PC-9 (cell line): ENCODE results near the gene CDCA5. TPM values are rescaled to one million over a fixed set of nuclear protein-coding genes. Genes with fewer than 3 reads are reported as not detected.

Source experiments
- BruUV-seq: library from RNA; stranded (reverse); fragments of 400-500 nt; replicated peaks from 2 replicates; lab custom pipeline; 2021; lab: Mats Ljungman, UMichigan
- CTCF ChIA-PET: fragments of 300-600 bp; sonication (Branson Sonifier 250); formaldehyde crosslinking; loops from one replicate; lab custom pipeline; 2022; ENCODE audit warnings: antibody characterized with exemption; lab: Charles Lee
- POLR2A ChIA-PET: fragments of 300-600 bp; sonication (Branson Sonifier 250); formaldehyde crosslinking; loops from one replicate; lab custom pipeline; 2022; ENCODE audit warnings: antibody characterized with exemption; ENCODE audit not compliant: unreplicated experiment; lab: Charles Lee
- DNase-seq, 2 experiments: peaks; one replicate each; pipeline versions ENCODE4 v3.0.0 to v3.0.0-alpha.2; 2015 to 2022; ENCODE audit warnings: mixed read lengths in 1 of 2
- H2AFZ ChIP-seq: fragments of 200-600 bp; sonication (generic); 2 replicates; pipeline ENCODE4 v1.8.1; 2017; ENCODE audit warnings: antibody characterized with exemption
- H3F3A ChIP-seq: fragments of 200-600 bp; sonication (generic); 2 replicates; pipeline ENCODE4 v1.8.1; 2017; ENCODE audit warnings: antibody characterized with exemption, mild to moderate bottlenecking, low read depth; ENCODE audit not compliant: insufficient read depth
- H3K27ac ChIP-seq: fragments of 200-600 bp; sonication (generic); 2 replicates; pipeline ENCODE4 v1.6.1; 2016; ENCODE audit warnings: mixed run types
- H3K27me3 ChIP-seq: fragments of 200-600 bp; sonication (generic); 2 replicates; pipeline ENCODE4 v1.6.1; 2016; ENCODE audit warnings: low read depth, mixed run types; ENCODE audit not compliant: insufficient read depth
- H3K36me3 ChIP-seq: fragments of 200-600 bp; sonication (generic); 2 replicates; pipeline ENCODE4 v1.6.1; 2016; ENCODE audit warnings: low read depth, mixed run types
- H3K4me1 ChIP-seq: fragments of 200-600 bp; sonication (generic); replicated peaks from 2 replicates; pipeline ENCODE4 v1.6.1; 2016; ENCODE audit warnings: mixed run types; ENCODE audit not compliant: insufficient read depth
- H3K4me2 ChIP-seq: fragments of 200-600 bp; sonication (generic); 2 replicates; pipeline ENCODE4 v1.6.1; 2017; ENCODE audit warnings: mixed run types
- H3K4me3 ChIP-seq: fragments of 200-600 bp; sonication (generic); 2 replicates; pipeline ENCODE4 v1.6.1; 2016; ENCODE audit warnings: mixed run types
- H3K79me2 ChIP-seq: fragments of 200-600 bp; sonication (generic); 2 replicates; pipeline ENCODE4 v1.6.1; 2017; ENCODE audit warnings: low read depth, mixed run types
- H3K9me2 ChIP-seq: fragments of 200-600 bp; sonication (generic); 2 replicates; pipeline ENCODE4 v1.8.1; 2017; ENCODE audit warnings: mild to moderate bottlenecking; ENCODE audit not compliant: insufficient read depth
- H3K9me3 ChIP-seq: fragments of 200-600 bp; sonication (generic); 2 replicates; pipeline ENCODE4 v1.8.1; 2016; ENCODE audit warnings: low read depth; ENCODE audit not compliant: insufficient read depth
- H4K20me1 ChIP-seq: fragments of 200-600 bp; sonication (generic); 2 replicates; pipeline ENCODE4 v1.8.1; 2017; ENCODE audit not compliant: insufficient read depth
- EZH2 ChIP-seq: fragments of 200-600 bp; sonication (generic); IDR thresholded peaks from 2 replicates; pipeline ENCODE4 v1.8.0; 2017; ENCODE audit warnings: antibody characterized with exemption, low read depth
- intact Hi-C: fragments of 100-400 bp; cut with micrococcal nuclease; formaldehyde crosslinking; loops from one replicate; pipeline ENCODE4 v1.10.0; 2022; ENCODE audit not compliant: unreplicated experiment
- total RNA-seq: library from RNA; stranded (reverse); gene quantifications from 2 replicates; pipeline ENCODE4 v1.2.3, GENCODE V29; 2021
- TF ChIP-seq, protein P1 (sequence below): fragments of 200-600 bp; sonication (generic); conservative IDR thresholded peaks from 2 replicates; pipeline ENCODE4 v1.6.1; 2017; ENCODE audit warnings: mixed run types, antibody characterized with exemption, mild to moderate bottlenecking, moderate library complexity

Gene CDCA5
- total RNA-seq, 1 experiment from 2014 or later: 86.4 TPM

DNA sequence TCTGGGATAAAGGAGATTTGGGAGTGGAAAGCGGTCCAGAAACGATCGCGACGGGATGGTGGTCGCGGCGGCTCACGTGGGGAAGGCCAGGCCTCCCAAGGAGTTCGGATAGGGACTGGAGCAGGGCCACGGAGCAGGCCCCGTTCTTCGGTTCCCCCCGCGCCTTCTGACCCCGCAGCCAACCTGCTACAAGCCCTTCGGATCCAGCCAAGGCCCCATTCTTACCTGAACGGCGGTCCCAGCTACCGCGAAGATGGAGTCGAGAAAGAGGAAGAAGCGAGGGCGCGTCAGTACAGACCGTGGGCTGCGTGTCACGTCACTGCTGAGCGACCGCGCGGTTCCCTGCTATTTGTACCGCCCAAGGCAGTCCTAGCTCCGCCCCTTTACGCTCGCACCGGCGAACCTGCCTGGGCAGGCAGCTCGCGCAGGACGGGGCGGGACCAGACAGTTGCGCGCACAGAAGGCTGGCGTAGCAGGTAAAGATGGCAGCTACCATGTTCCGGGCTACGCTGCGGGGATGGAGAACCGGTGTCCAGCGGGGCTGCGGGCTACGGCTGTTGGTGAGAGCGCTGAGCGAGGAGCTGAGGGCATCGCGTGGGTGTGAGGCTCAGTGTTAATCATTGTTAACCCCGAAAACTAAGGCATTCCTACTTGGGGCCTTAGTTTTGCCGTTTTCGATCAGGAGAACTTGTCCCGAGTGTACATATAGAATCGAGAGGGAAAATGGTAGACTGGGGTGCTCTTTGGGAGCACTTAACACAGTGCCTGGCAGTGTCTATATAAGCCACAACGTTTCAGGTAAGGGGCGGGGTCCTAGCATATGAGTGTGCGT, 38.2 kb upstream of the CDCA5 start, which contains the start of the genes FAU and MRPL49:
FAU (minus strand) TSS at position 270 of the 832 bp plus-strand sequence. CDS start 321 bp downstream, outside the sequence.
MRPL49 (plus strand) TSS at position 457 of the 832 bp plus-strand sequence; CDS start at position 483, 26 bp downstream.
- DNase-seq: peak; percentile 96 to 99
- CTCF ChIA-PET: interaction anchor here (0.5 to 0.9 kb wide), 4 partner anchors 13 to 1190 kb away, joined by 3 to 9 read pairs (median 6); partner anchors contain the start of gene SF1
- POLR2A ChIA-PET: interaction anchor here (0.5 to 1.1 kb wide), 13 partner anchors 10 to 1319 kb away, joined by 3 to 10 read pairs (median 3); partner anchors contain the start of gene CAPN1
- peaks cover 35% of the 10 kb centered on the region for H3K36me3 ChIP-seq
- peaks cover 30% of the 10 kb centered on the region for H3K4me1 ChIP-seq
- intact Hi-C loops: loop anchor here (1.0 kb wide), 1 partner anchor 61 kb away; no protein-coding TSS in a partner anchor
- H2AFZ ChIP-seq: peak within 1 kb of the TSS; percentile 77
- H4K20me1 ChIP-seq: peaks cover 12% of the 10 kb centered on the region; the same call in 1 of the 2 replicates
- H3K9me2 ChIP-seq: no peaks in the 10 kb centered on the region
- peak within 1 kb of the TSS; percentile 85 for H3K27ac ChIP-seq
- H3F3A ChIP-seq: peaks cover 75% of the 10 kb centered on the region
- peak within 1 kb of the TSS; percentile 90 for H3K4me2 ChIP-seq
- TF ChIP-seq, protein P1, sequence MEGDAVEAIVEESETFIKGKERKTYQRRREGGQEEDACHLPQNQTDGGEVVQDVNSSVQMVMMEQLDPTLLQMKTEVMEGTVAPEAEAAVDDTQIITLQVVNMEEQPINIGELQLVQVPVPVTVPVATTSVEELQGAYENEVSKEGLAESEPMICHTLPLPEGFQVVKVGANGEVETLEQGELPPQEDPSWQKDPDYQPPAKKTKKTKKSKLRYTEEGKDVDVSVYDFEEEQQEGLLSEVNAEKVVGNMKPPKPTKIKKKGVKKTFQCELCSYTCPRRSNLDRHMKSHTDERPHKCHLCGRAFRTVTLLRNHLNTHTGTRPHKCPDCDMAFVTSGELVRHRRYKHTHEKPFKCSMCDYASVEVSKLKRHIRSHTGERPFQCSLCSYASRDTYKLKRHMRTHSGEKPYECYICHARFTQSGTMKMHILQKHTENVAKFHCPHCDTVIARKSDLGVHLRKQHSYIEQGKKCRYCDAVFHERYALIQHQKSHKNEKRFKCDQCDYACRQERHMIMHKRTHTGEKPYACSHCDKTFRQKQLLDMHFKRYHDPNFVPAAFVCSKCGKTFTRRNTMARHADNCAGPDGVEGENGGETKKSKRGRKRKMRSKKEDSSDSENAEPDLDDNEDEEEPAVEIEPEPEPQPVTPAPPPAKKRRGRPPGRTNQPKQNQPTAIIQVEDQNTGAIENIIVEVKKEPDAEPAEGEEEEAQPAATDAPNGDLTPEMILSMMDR: no peak
- TF ChIP-seq EZH2: no peak
- H3K9me3 ChIP-seq: no peaks in the 10 kb centered on the region
- peaks cover 54% of the 10 kb centered on the region for H3K79me2 ChIP-seq
- H3K27me3 ChIP-seq: no peaks in the 10 kb centered on the region
- TSS peak; percentile 55 for BruUV-seq
- peak within 1 kb of the TSS; percentile 92 for H3K4me3 ChIP-seq

DNA sequence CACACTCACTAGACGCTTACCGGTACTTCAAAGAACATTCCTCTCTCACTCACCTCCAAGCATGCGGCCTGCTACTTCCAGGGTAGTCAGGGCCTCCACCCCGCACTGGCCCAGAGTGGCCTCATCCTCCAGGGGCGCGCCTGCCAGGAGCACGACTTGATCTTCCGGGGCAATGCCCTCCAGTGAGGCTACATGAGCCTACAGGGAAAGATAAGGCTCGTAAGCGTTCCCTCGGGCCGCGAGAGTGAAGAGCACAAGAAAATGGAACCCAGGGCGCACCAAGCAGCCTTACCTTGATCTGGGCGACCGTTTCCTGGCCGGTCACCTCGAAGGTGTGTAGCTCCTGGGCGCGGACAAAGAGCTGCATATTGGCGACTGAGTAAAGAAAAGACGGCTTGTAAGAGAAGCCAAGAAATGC, 37.6 kb upstream of the CDCA5 start:
- TF ChIP-seq, protein P1: no peak
- TF ChIP-seq EZH2: no peak
- ChIA-PET POLR2A (interaction anchor here (0.5 to 1.1 kb wide), 7 partner anchors 9 to 195 kb away, joined by 3 to 11 read pairs (median 5); partner anchors contain the start of gene CAPN1), CTCF (no interaction called here)
- Histone ChIP-seq H3K27ac (peak overlapping the region; percentile 85), H3K4me3 (peak overlapping the region; percentile 92), H4K20me1 (peaks cover 10% of the 10 kb centered on the region; the same call in 1 of the 2 replicates), H3K9me3 (no peaks in the 10 kb centered on the region), H3K79me2 (peaks cover 60% of the 10 kb centered on the region), H3K4me2 (peak overlapping the region; percentile 89), H3K27me3 (no peaks in the 10 kb centered on the region), H2AFZ (peak overlapping the region; percentile 70), H3K4me1 (peaks cover 32% of the 10 kb centered on the region), H3F3A (peaks cover 75% of the 10 kb centered on the region), H3K9me2 (no peaks in the 10 kb centered on the region), H3K36me3 (peaks cover 32% of the 10 kb centered on the region)
- intact Hi-C loops: no loop called here
- TSS peak; percentile 55 for BruUV-seq
- no peak for DNase-seq

- Histone ChIP-seq H3K9me2 (no peaks in the 10 kb centered on the region), H3K4me2 (peak overlapping the region; percentile 89), H3F3A (peaks cover 75% of the 10 kb centered on the region), H4K20me1 (peaks cover 10% of the 10 kb centered on the region; the same call in 1 of the 2 replicates), H3K27ac (peak overlapping the region; percentile 85), H3K36me3 (peaks cover 30% of the 10 kb centered on the region), H3K9me3 (no peaks in the 10 kb centered on the region), H3K79me2 (peaks cover 66% of the 10 kb centered on the region), H3K4me3 (peak overlapping the region; percentile 92), H3K4me1 (peaks cover 38% of the 10 kb centered on the region), H3K27me3 (no peaks in the 10 kb centered on the region), H2AFZ (no peak overlapping the region)
- CTCF ChIA-PET: no interaction called here
- intact Hi-C loops: no loop called here
- no TSS peak for BruUV-seq
- POLR2A ChIA-PET: interaction anchor here (0.5 kb wide), 1 partner anchor 126 kb away, joined by 11 read pairs; no protein-coding TSS in a partner anchor
- no peak for TF ChIP-seq EZH2
- TF ChIP-seq, protein P1: no peak
- no peak for DNase-seq
Observed at GRCh38 chr11:65120831-65121230, 37.0 kb upstream of the CDCA5 start.
